Neuronal stem cell (in vitro differentiated cells): ENCODE data around the gene ACTL7B.

Experiments used
- DNase-seq: peaks from one replicate; pipeline ENCODE4 v3.0.0-alpha.2; 2013; ENCODE audit warnings: low spot score
- H2AFZ ChIP-seq: one replicate; pipeline ENCODE4 v1.6.1; 2013; ENCODE audit warnings: mild to moderate bottlenecking, low read length, inconsistent platforms
- H2AK5ac ChIP-seq: 2 replicates; pipeline ENCODE4 v1.6.1; 2013; ENCODE audit warnings: low read depth, mild to moderate bottlenecking, inconsistent platforms, low read length, moderate library complexity, mixed read lengths
- H2BK120ac ChIP-seq: 2 replicates; pipeline ENCODE4 v1.6.1; 2013; ENCODE audit warnings: low read depth, mild to moderate bottlenecking, inconsistent platforms, low read length, moderate library complexity, mixed read lengths
- H2BK12ac ChIP-seq: one replicate; pipeline ENCODE4 v1.6.1; 2013; ENCODE audit warnings: low read length, inconsistent platforms
- H2BK15ac ChIP-seq: 2 replicates; pipeline ENCODE4 v1.6.1; 2013; ENCODE audit warnings: mild to moderate bottlenecking, low read length, inconsistent platforms, mixed read lengths
- H2BK5ac ChIP-seq: one replicate; pipeline ENCODE4 v1.6.1; 2013; ENCODE audit warnings: inconsistent platforms, mild to moderate bottlenecking, low read length, moderate library complexity
- H3K14ac ChIP-seq: one replicate; pipeline ENCODE4 v1.6.1; 2013; ENCODE audit warnings: low read length, inconsistent platforms
- H3K18ac ChIP-seq: 2 replicates; pipeline ENCODE4 v1.6.1; 2013; ENCODE audit warnings: low read length, inconsistent platforms
- H3K23ac ChIP-seq: 2 replicates; pipeline ENCODE4 v1.6.1; 2013; ENCODE audit warnings: low read depth, mild to moderate bottlenecking, mixed read lengths, low read length, inconsistent platforms; ENCODE audit not compliant: poor library complexity
- H3K27ac ChIP-seq: replicated peaks from 3 replicates; pipeline ENCODE4 v1.5.1; 2013; ENCODE audit warnings: low read length, inconsistent platforms
- H3K27me3 ChIP-seq, 3 experiments: 2 replicates each; pipeline ENCODE4 v1.6.1; 2013; ENCODE audit warnings: low read length in 3 of 3, mild to moderate bottlenecking in 2 of 3, inconsistent platforms in 1 of 3, low read depth in 1 of 3, mixed read lengths in 1 of 3, moderate library complexity in 1 of 3; ENCODE audit not compliant: control insufficient read depth in 3 of 3, insufficient read depth in 3 of 3
- H3K36me3 ChIP-seq, 2 donors: replicated peaks in 1 of 2; 2 replicates each; pipeline ENCODE4 v1.6.1; 2013; ENCODE audit warnings: low read length in 2 of 2; ENCODE audit not compliant: control insufficient read depth in 2 of 2, insufficient read depth in 2 of 2
- H3K4ac ChIP-seq: 2 replicates; pipeline ENCODE4 v1.6.1; 2013; ENCODE audit warnings: inconsistent platforms, mild to moderate bottlenecking, low read length, moderate library complexity
- H3K4me1 ChIP-seq, 2 donors: 1 replicate in 1 of 2; 2 replicates in 1 of 2; pipeline ENCODE4 v1.6.1; 2013; ENCODE audit warnings: low read length in 2 of 2, low read depth in 1 of 2; ENCODE audit not compliant: control insufficient read depth in 2 of 2, insufficient read depth in 1 of 2
- H3K4me2 ChIP-seq: one replicate; pipeline ENCODE4 v1.6.1; 2013; ENCODE audit warnings: mild to moderate bottlenecking, low read length, inconsistent platforms; ENCODE audit not compliant: insufficient read depth, poor library complexity, severe bottlenecking
- H3K4me3 ChIP-seq, 2 donors: 2 replicates each; pipeline ENCODE4 v1.5.1; 2013; ENCODE audit warnings: low read length in 2 of 2, mild to moderate bottlenecking in 2 of 2, inconsistent platforms in 1 of 2, moderate library complexity in 1 of 2
- H3K79me1 ChIP-seq: one replicate; pipeline ENCODE4 v1.6.1; 2013; ENCODE audit warnings: low read depth, mild to moderate bottlenecking, inconsistent platforms, low read length, moderate library complexity
- H3K9ac ChIP-seq: one replicate; pipeline ENCODE4 v1.6.1; 2013; ENCODE audit warnings: mild to moderate bottlenecking, low read depth, low read length, inconsistent platforms; ENCODE audit not compliant: poor library complexity
- H3K9me3 ChIP-seq, 2 donors: replicated peaks in 1 of 2; 2 replicates each; pipeline versions ENCODE3 to v1.6.1; 2013; ENCODE audit warnings: low read length in 2 of 2, mild to moderate bottlenecking in 2 of 2, inconsistent platforms in 1 of 2, low read depth in 1 of 2, mixed read lengths in 1 of 2, moderate library complexity in 1 of 2; ENCODE audit not compliant: control insufficient read depth in 2 of 2, insufficient read depth in 1 of 2
- H4K8ac ChIP-seq: one replicate; pipeline ENCODE4 v1.6.1; 2013; ENCODE audit warnings: low read depth, mild to moderate bottlenecking, inconsistent platforms, low read length, moderate library complexity
- H4K91ac ChIP-seq: one replicate; pipeline ENCODE4 v1.6.1; 2013; ENCODE audit warnings: low read length, low read depth, mild to moderate bottlenecking, inconsistent platforms; ENCODE audit not compliant: poor library complexity
- WGBS, 2 donors: extraction: QIAGEN DNeasy Blood & Tissue Kit; methylation state at CpG; one replicate each; pipeline ENCODE4 v1.1.7; 2013; ENCODE audit warnings: missing lambda C conversion rate in 2 of 2, mixed read lengths in 1 of 2; ENCODE audit not compliant: insufficient read length in 2 of 2, insufficient replicate concordance in 1 of 2; ENCODE audit errors: extremely low coverage in 2 of 2; 5-methylcytosine and 5-hydroxymethylcytosine counted together

ACTL7B gene

GRCh38 chr9:108835831-108836230 is 20.0 kb downstream of the ACTL7B start:
- H3K27me3 ChIP-seq, result no peaks in the 10 kb centered on the region
- DNase-seq, result no peak
- WGBS, 2 donors, result no CpG with 5 or more reads among the region's 7 CpGs
- H3K4me3 ChIP-seq, result no peak overlapping the region
- no peak overlapping the region for H2BK5ac ChIP-seq
- H3K14ac ChIP-seq, result no peak overlapping the region
- H3K4ac ChIP-seq, result no peak overlapping the region
- no peak overlapping the region for H3K4me2 ChIP-seq
- no peak overlapping the region for H4K8ac ChIP-seq
- H3K18ac ChIP-seq, result no peak overlapping the region
- no peaks in the 10 kb centered on the region for H3K79me1 ChIP-seq
- no peak overlapping the region for H3K27ac ChIP-seq
- no peak overlapping the region for H2AK5ac ChIP-seq
- no peak overlapping the region for H2BK12ac ChIP-seq
- H3K4me1 ChIP-seq, result peaks cover 0 to 1% of the 10 kb centered on the region in 2 donors
- no peaks in the 10 kb centered on the region for H3K9me3 ChIP-seq
- no peaks in the 10 kb centered on the region for H3K36me3 ChIP-seq
- no peak overlapping the region for H3K9ac ChIP-seq
- H4K91ac ChIP-seq, result no peak overlapping the region
- H3K23ac ChIP-seq, result no peak overlapping the region
- H2BK15ac ChIP-seq, result no peak overlapping the region
- H2BK120ac ChIP-seq, result no peak overlapping the region
- peak overlapping the region; percentile 52 for H2AFZ ChIP-seq

- no CpG with 5 or more reads among the region's 4 CpGs for WGBS, 2 donors
- H2AK5ac ChIP-seq, result no peak overlapping the region
- H3K4me2 ChIP-seq, result no peak overlapping the region
- H2BK5ac ChIP-seq, result no peak overlapping the region
- no peak for DNase-seq
- no peak overlapping the region for H4K8ac ChIP-seq
- H3K27ac ChIP-seq, result no peak overlapping the region
- H3K9me3 ChIP-seq, result no peaks in the 10 kb centered on the region
- no peak overlapping the region for H3K4me3 ChIP-seq
- no peak overlapping the region for H2BK15ac ChIP-seq
- H3K4me1 ChIP-seq, result peaks cover 0 to 1% of the 10 kb centered on the region in 2 donors
- no peak overlapping the region for H2BK120ac ChIP-seq
- H3K79me1 ChIP-seq, result no peaks in the 10 kb centered on the region
- H3K23ac ChIP-seq, result no peak overlapping the region
- no peak overlapping the region for H4K91ac ChIP-seq
- H3K4ac ChIP-seq, result no peak overlapping the region
- H2BK12ac ChIP-seq, result no peak overlapping the region
- no peak overlapping the region for H3K18ac ChIP-seq
- H3K14ac ChIP-seq, result no peak overlapping the region
- no peaks in the 10 kb centered on the region for H3K27me3 ChIP-seq
- no peak overlapping the region for H3K9ac ChIP-seq
- no peak overlapping the region for H2AFZ ChIP-seq
- H3K36me3 ChIP-seq, result no peaks in the 10 kb centered on the region
Observed at GRCh38 chr9:108834959-108835665, 20.7 kb downstream of the ACTL7B start.

- Histone ChIP-seq H3K9me3 (no peaks in the 10 kb centered on the region), H2AK5ac (no peak overlapping the region), H3K4me2 (no peak overlapping the region), H2AFZ (no peak overlapping the region), H3K4me3 (no peak overlapping the region), H3K14ac (no peak overlapping the region), H3K4ac (no peak overlapping the region), H3K9ac (no peak overlapping the region), H3K79me1 (no peaks in the 10 kb centered on the region), H4K91ac (no peak overlapping the region), H3K27me3 (no peaks in the 10 kb centered on the region), H3K4me1 (peaks cover 0 to 1% of the 10 kb centered on the region in 2 donors), H3K18ac (no peak overlapping the region), H2BK12ac (no peak overlapping the region), H2BK5ac (no peak overlapping the region), H2BK15ac (no peak overlapping the region), H3K36me3 (no peaks in the 10 kb centered on the region), H4K8ac (no peak overlapping the region), H3K27ac (no peak overlapping the region), H3K23ac (no peak overlapping the region), H2BK120ac (no peak overlapping the region)
- no peak for DNase-seq
- no CpG with 5 or more reads among the region's 3 CpGs for WGBS, 2 donors
Observed at GRCh38 chr9:108832179-108832500, 23.6 kb downstream of the ACTL7B start.

- H2BK12ac ChIP-seq, result no peak overlapping the region
- no peak overlapping the region for H2BK120ac ChIP-seq
- no CpG with 5 or more reads among the region's 1 CpG for WGBS, 2 donors
- DNase-seq, result no peak
- H2BK5ac ChIP-seq, result no peak overlapping the region
- no peak overlapping the region for H3K9ac ChIP-seq
- no peaks in the 10 kb centered on the region for H3K36me3 ChIP-seq
- no peak overlapping the region for H3K14ac ChIP-seq
- H3K4ac ChIP-seq, result no peak overlapping the region
- no peak overlapping the region for H4K8ac ChIP-seq
- H4K91ac ChIP-seq, result no peak overlapping the region
- no peak overlapping the region for H3K4me2 ChIP-seq
- no peak overlapping the region for H2AK5ac ChIP-seq
- H3K4me1 ChIP-seq, result no peaks in the 10 kb centered on the region
- no peak overlapping the region for H3K18ac ChIP-seq
- H3K4me3 ChIP-seq, result no peak overlapping the region
- H3K27ac ChIP-seq, result no peak overlapping the region
- H2AFZ ChIP-seq, result no peak overlapping the region
- no peaks in the 10 kb centered on the region for H3K27me3 ChIP-seq
- H3K9me3 ChIP-seq, result no peaks in the 10 kb centered on the region
- no peak overlapping the region for H3K23ac ChIP-seq
- H3K79me1 ChIP-seq, result no peaks in the 10 kb centered on the region
- no peak overlapping the region for H2BK15ac ChIP-seq
Observed at GRCh38 chr9:108831496-108832178, 24.1 kb downstream of the ACTL7B start.
